A549 (cell line): ENCODE measurements around the gene FSTL4. TPM values are rescaled to one million over a fixed set of nuclear protein-coding genes. Genes with fewer than 3 reads are reported as not detected.

Experiments used
- ATAC-seq, 2 experiments: fragments of 200-7000 bp in 1 of 2; fragments of >200 bp in 1 of 2; cut with Nextera tagmentation in 1 of 2; cut with Tn5 transposase in 1 of 2; 3 replicates each; pipeline versions ENCODE4 v1.8.0 to v1.9.1; 2018 to 2020; ENCODE audit warnings: mild to moderate bottlenecking in 1 of 2, moderate library complexity in 1 of 2
- CTCF ChIA-PET: fragments of 300-600 bp; sonication (Branson Sonifier 250); formaldehyde crosslinking; extraction: SDS; loops from one replicate; lab custom pipeline; 2021; ENCODE audit warnings: antibody characterized with exemption, inconsistent platforms; lab: Yijun Ruan, JAX
- POLR2A ChIA-PET: fragments of 350-600 bp; formaldehyde crosslinking; extraction: SDS; loops from one replicate; lab custom pipeline; 2021; ENCODE audit warnings: antibody characterized with exemption, inconsistent platforms; lab: Yijun Ruan, JAX
- DNase-seq, 2 experiments: peaks; one replicate each; pipeline versions ENCODE4 v3.0.0 to v3.0.0-alpha.2; 2011 to 2016; ENCODE audit warnings: low read depth in 1 of 2, low spot score in 1 of 2
- FAIRE-seq: peaks from 2 replicates; lab custom pipeline; 2011; peaks lifted over from hg19 to GRCh38; lab: Jason Lieb, UNC
- H3K27ac ChIP-seq, 2 experiments: fragments of >200 bp; sonication (Bioruptor Twin); formaldehyde crosslinking; 3 replicates each; pipeline ENCODE4 v1.5.1; 2016 to 2017
- H3K4me1 ChIP-seq: fragments of >200 bp; sonication (Bioruptor Twin); formaldehyde crosslinking; 3 replicates; pipeline ENCODE4 v1.6.1; 2016
- H3K4me2 ChIP-seq: fragments of >200 bp; sonication (Bioruptor Twin); formaldehyde crosslinking; 3 replicates; pipeline ENCODE4 v1.6.1; 2016
- H3K4me3 ChIP-seq: fragments of >200 bp; sonication (Bioruptor Twin); formaldehyde crosslinking; 3 replicates; pipeline ENCODE4 v1.5.1; 2016
- H3K9me3 ChIP-seq: fragments of >200 bp; sonication (Bioruptor Twin); formaldehyde crosslinking; 3 replicates; pipeline ENCODE4 v1.6.1; 2016
- BHLHE40 ChIP-seq: IDR thresholded peaks from 2 replicates; pipeline ENCODE4 v1.6.1; 2012; ENCODE audit warnings: low read depth, low read length, inconsistent platforms
- CEBPB ChIP-seq, 2 experiments: fragments of >200 bp in 1 of 2; sonication (Bioruptor Twin) in 1 of 2; formaldehyde crosslinking in 1 of 2; IDR thresholded peaks; 2 replicates each; pipeline ENCODE4 v1.6.1; 2012 to 2016
- E2F6 ChIP-seq: IDR thresholded peaks from 2 replicates; pipeline ENCODE4 v1.6.1; 2012; ENCODE audit warnings: low read depth, borderline replicate concordance
- ELK1 ChIP-seq: fragments of 150-350 bp; IDR thresholded peaks from 2 replicates; pipeline ENCODE4 v1.6.1; 2014; ENCODE audit warnings: low read depth, mild to moderate bottlenecking, low read length
- HDAC2 ChIP-seq: fragments of 200-600 bp; sonication (generic); IDR thresholded peaks from 2 replicates; pipeline ENCODE4 v1.6.1; 2016
- HES2 ChIP-seq: fragments of >200 bp; sonication (Bioruptor Twin); formaldehyde crosslinking; IDR thresholded peaks from 2 replicates; pipeline ENCODE4 v1.6.1; 2016
- HOXB5 ChIP-seq: fragments of 250-450 bp; sonication (Bioruptor Pico); IDR thresholded peaks from 2 replicates; pipeline ENCODE4 v1.5.0; 2020; ENCODE audit warnings: mild to moderate bottlenecking, moderate library complexity
- JUNB ChIP-seq: fragments of >200 bp; sonication (Bioruptor Twin); formaldehyde crosslinking; IDR thresholded peaks from 2 replicates; pipeline ENCODE4 v1.6.1; 2016
- KDM1A ChIP-seq: fragments of 200-600 bp; sonication (generic); IDR thresholded peaks from 2 replicates; pipeline ENCODE4 v1.6.1; 2016; ENCODE audit warnings: low read depth, mild to moderate bottlenecking
- MAX ChIP-seq: IDR thresholded peaks from 2 replicates; pipeline ENCODE4 v1.6.1; 2012
- NPAS2 ChIP-seq: fragments of 250-450 bp; sonication (Bioruptor Pico); IDR thresholded peaks from 2 replicates; pipeline ENCODE4 v1.8.0; 2022; ENCODE audit warnings: mild to moderate bottlenecking, moderate library complexity, borderline replicate concordance
- PHF8 ChIP-seq: fragments of 200-600 bp; sonication (generic); IDR thresholded peaks from 2 replicates; pipeline ENCODE4 v1.6.1; 2016; ENCODE audit warnings: low read depth, mild to moderate bottlenecking, antibody characterized with exemption, moderate library complexity, borderline replicate concordance
- RAD21 ChIP-seq, 2 experiments: fragments of >200 bp in 1 of 2; sonication (Bioruptor Twin) in 1 of 2; formaldehyde crosslinking in 1 of 2; IDR thresholded peaks in 1 of 2; conservative IDR thresholded peaks in 1 of 2; 2 replicates in 1 of 2; 3 replicates in 1 of 2; pipeline ENCODE4 v1.6.1; 2012 to 2018; ENCODE audit warnings: inconsistent platforms in 1 of 2
- RARB ChIP-seq: fragments of 250-450 bp; sonication (Bioruptor Pico); IDR thresholded peaks from 2 replicates; pipeline ENCODE4 v1.8.0; 2021; ENCODE audit warnings: mild to moderate bottlenecking, moderate library complexity
- RNF2 ChIP-seq: fragments of 200-600 bp; sonication (generic); IDR thresholded peaks from 2 replicates; pipeline ENCODE4 v1.6.1; 2016; ENCODE audit warnings: low read depth, mild to moderate bottlenecking, antibody characterized with exemption, moderate library complexity, borderline replicate concordance
- SMC3 ChIP-seq: fragments of >200 bp; sonication (Bioruptor Twin); formaldehyde crosslinking; IDR thresholded peaks from 3 replicates; pipeline ENCODE4 v1.6.1; 2018; ENCODE audit warnings: inconsistent platforms
- SREBF2 ChIP-seq: fragments of 450-650 bp; IDR thresholded peaks from 2 replicates; pipeline ENCODE4 v1.6.1; 2014; ENCODE audit warnings: mild to moderate bottlenecking, moderate library complexity
- TFCP2L1 ChIP-seq: fragments of 250-450 bp; sonication (Bioruptor Pico); IDR thresholded peaks from 2 replicates; pipeline ENCODE4 v1.5.0; 2021; ENCODE audit warnings: mild to moderate bottlenecking
- TP53 ChIP-seq: fragments of 250-450 bp; sonication (Bioruptor Pico); IDR thresholded peaks from 2 replicates; pipeline ENCODE4 v1.5.0; 2021; ENCODE audit warnings: mild to moderate bottlenecking, moderate library complexity
- USF2 ChIP-seq: fragments of 450-650 bp; IDR thresholded peaks from 2 replicates; pipeline ENCODE4 v1.6.1; 2014; ENCODE audit warnings: antibody characterized with exemption
- ZC3H11A ChIP-seq: fragments of 450-650 bp; IDR thresholded peaks from 2 replicates; pipeline ENCODE4 v1.6.1; 2014; ENCODE audit warnings: antibody characterized with exemption, mild to moderate bottlenecking
- ZFP36 ChIP-seq: fragments of 450-650 bp; IDR thresholded peaks from 2 replicates; pipeline ENCODE4 v1.6.1; 2014; ENCODE audit warnings: borderline replicate concordance; ENCODE audit not compliant: partially characterized antibody
- ZNF302 ChIP-seq: fragments of 250-450 bp; sonication (Bioruptor Pico); IDR thresholded peaks from 2 replicates; pipeline ENCODE4 v1.9.0; 2021; ENCODE audit warnings: inconsistent platforms, mild to moderate bottlenecking, moderate library complexity
- WGBS: methylation state at CpG from one replicate; pipeline ENCODE4 v1.1.6; 2017; ENCODE audit errors: missing lambda C conversion rate; 5-methylcytosine and 5-hydroxymethylcytosine counted together
- polyA plus RNA-seq, 4 experiments: library from polyadenylated mRNA; depleted of rRNA in 3 of 4; stranded (reverse); fragments of >200 nt; fragmentation: RNase III in 1 of 4; extraction: RNeasy Plus Mini Kit Qiagen cat#74134 plus additional on column Dnase treatment in 1 of 4; gene quantifications; 2 replicates in 3 of 4; 3 replicates in 1 of 4; pipeline ENCODE4 v1.2.3, GENCODE V29; 2011 to 2017

The FSTL4 gene
- polyA plus RNA-seq, 2 of the 4 experiments (the other 2 are of a cell fraction): 1.6 to 1.8 TPM

GRCh38 chr5:133332439-133333024 lies 279.8 kb downstream of the FSTL4 start:
- no peak for ATAC-seq
- Histone ChIP-seq H3K27ac (no peak overlapping the region), H3K4me1 (no peaks in the 10 kb centered on the region), H3K4me3 (no peak overlapping the region), H3K9me3 (no peaks in the 10 kb centered on the region), H3K4me2 (no peak overlapping the region)
- no peak for FAIRE-seq
- ChIA-PET CTCF (interaction anchor here (1.4 kb wide), 1 partner anchor 16 kb away, joined by 4 read pairs; no protein-coding TSS in a partner anchor), POLR2A (no interaction called here)
- DNase-seq: no peak
- 46% methylated on average over 5 of the region's 5 CpGs for WGBS
- TF ChIP-seq HDAC2 (no peak), ZC3H11A (no peak), HOXB5 (CRISPR knock-in tag) (no peak), HES2 (no peak), E2F6 (no peak), RARB (CRISPR knock-in tag) (no peak), CEBPB (IDR thresholded peaks at IDR 0.05) (no peak), SMC3 (no peak), NPAS2 (CRISPR knock-in tag) (no peak), KDM1A (no peak), TP53 (CRISPR knock-in tag) (no peak), JUNB (no peak), ELK1 (no peak), SREBF2 (no peak), MAX (no peak), TFCP2L1 (CRISPR knock-in tag) (no peak), PHF8 (no peak), ZNF302 (CRISPR knock-in tag) (no peak), ZFP36 (no peak), BHLHE40 (no peak)

GRCh38 chr5:133331941-133332340 lies 280.4 kb downstream of the FSTL4 start:
- no peak for FAIRE-seq
- ATAC-seq: no peak
- no peak for DNase-seq
- CTCF ChIA-PET: interaction anchor here (1.4 kb wide), 1 partner anchor 16 kb away, joined by 4 read pairs; no protein-coding TSS in a partner anchor
- TF ChIP-seq RNF2: no peak
- TF ChIP-seq USF2: no peak
- no peak for TF ChIP-seq RAD21 (conservative IDR thresholded peaks at IDR 0.05 in 1 of 2, IDR thresholded peaks at IDR 0.05 in 1 of 2)
- Histone ChIP-seq H3K9me3 (no peaks in the 10 kb centered on the region), H3K27ac (no peak overlapping the region), H3K4me1 (no peaks in the 10 kb centered on the region), H3K4me2 (no peak overlapping the region), H3K4me3 (no peak overlapping the region)
- POLR2A ChIA-PET: no interaction called here
- 80% methylated on average over 12 of the region's 12 CpGs for WGBS
